Measurements from ENCODE around the gene AGMO. TPM values are rescaled to one million over a fixed set of nuclear protein-coding genes. Genes with fewer than 3 reads are reported as not detected.

Gene AGMO
- total RNA-seq, 1 donor from 2014 or later = 0.98 TPM

- Histone ChIP-seq H3K4me3 (no peak overlapping the region), H3K27ac (no peak overlapping the region), H3K36me3 (no peaks in the 10 kb centered on the region), H3K9me3 (no peaks in the 10 kb centered on the region), H3K27me3 (no peaks in the 10 kb centered on the region), H3K4me1 (no peaks in the 10 kb centered on the region)
- TF ChIP-seq CTCF (IDR thresholded peaks at IDR 0.05) (no peak), POLR2AphosphoS5 (IDR thresholded peaks at IDR 0.05; ENCODE audit: insufficient read depth in 1 of 2, low read depth in 1 of 2) (no peak), POLR2A (IDR thresholded peaks at IDR 0.05) (no peak)
- intact Hi-C loops (cut with DNase I) = no loop called here
- no peak for DNase-seq (ENCODE audit: extremely low spot score in 2 of 2)
Measured at GRCh38 chr7:15245831-15246230, 316.0 kb downstream of the AGMO start.

GRCh38 chr7:15239801-15240200, 322.0 kb downstream of the AGMO start:
- Histone ChIP-seq H3K4me1 (no peaks in the 10 kb centered on the region), H3K4me3 (no peak overlapping the region), H3K9me3 (no peaks in the 10 kb centered on the region), H3K27me3 (no peaks in the 10 kb centered on the region), H3K27ac (no peak overlapping the region), H3K36me3 (no peaks in the 10 kb centered on the region)
- intact Hi-C loops (cut with DNase I) = no loop called here
- no peak for DNase-seq (ENCODE audit: extremely low spot score in 2 of 2)
- TF ChIP-seq POLR2A (IDR thresholded peaks at IDR 0.05) = no peak

- no peak overlapping the region for H3K27ac ChIP-seq
- intact Hi-C loops (cut with DNase I) = no loop called here
- no peaks in the 10 kb centered on the region for H3K9me3 ChIP-seq
- no peak overlapping the region for H3K4me3 ChIP-seq
- H3K27me3 ChIP-seq = no peaks in the 10 kb centered on the region
- no peak for TF ChIP-seq POLR2AphosphoS5 (IDR thresholded peaks at IDR 0.05; ENCODE audit: insufficient read depth in 1 of 2, low read depth in 1 of 2)
- no peak for TF ChIP-seq CTCF (IDR thresholded peaks at IDR 0.05)
- TF ChIP-seq POLR2A (IDR thresholded peaks at IDR 0.05) = no peak
- no peaks in the 10 kb centered on the region for H3K36me3 ChIP-seq
- no peak for DNase-seq (ENCODE audit: extremely low spot score in 2 of 2)
- H3K4me1 ChIP-seq = no peaks in the 10 kb centered on the region
Measured at GRCh38 chr7:15236952-15237351, 324.9 kb downstream of the AGMO start.

- DNase-seq (ENCODE audit: extremely low spot score in 2 of 2) = no peak
- no peaks in the 10 kb centered on the region for H3K9me3 ChIP-seq
- no peak overlapping the region for H3K4me3 ChIP-seq
- intact Hi-C loops (cut with DNase I) = no loop called here
- no peak overlapping the region for H3K27ac ChIP-seq
- no peaks in the 10 kb centered on the region for H3K4me1 ChIP-seq
- H3K36me3 ChIP-seq = no peaks in the 10 kb centered on the region
- H3K27me3 ChIP-seq = no peaks in the 10 kb centered on the region
- TF ChIP-seq POLR2AphosphoS5 (IDR thresholded peaks at IDR 0.05; ENCODE audit: insufficient read depth in 1 of 2, low read depth in 1 of 2) (no peak), CTCF (IDR thresholded peaks at IDR 0.05) (no peak), POLR2A (IDR thresholded peaks at IDR 0.05) (no peak)
Measured at GRCh38 chr7:15234431-15234830, 327.4 kb downstream of the AGMO start.

GRCh38 chr7:15228831-15229230, 333.0 kb downstream of the AGMO start:
- no peaks in the 10 kb centered on the region for H3K36me3 ChIP-seq
- no peak overlapping the region for H3K27ac ChIP-seq
- no peak overlapping the region for H3K4me3 ChIP-seq
- intact Hi-C loops (cut with DNase I) = no loop called here
- H3K4me1 ChIP-seq = no peaks in the 10 kb centered on the region
- DNase-seq (ENCODE audit: extremely low spot score in 2 of 2) = no peak
- H3K9me3 ChIP-seq = no peaks in the 10 kb centered on the region
- no peak for TF ChIP-seq POLR2A (IDR thresholded peaks at IDR 0.05)
- H3K27me3 ChIP-seq = no peaks in the 10 kb centered on the region

GRCh38 chr7:15225981-15226380, 335.8 kb downstream of the AGMO start:
- Histone ChIP-seq H3K27ac (no peak overlapping the region), H3K27me3 (no peaks in the 10 kb centered on the region), H3K36me3 (no peaks in the 10 kb centered on the region), H3K9me3 (no peaks in the 10 kb centered on the region), H3K4me1 (no peaks in the 10 kb centered on the region), H3K4me3 (no peak overlapping the region)
- no peak for DNase-seq (ENCODE audit: extremely low spot score in 2 of 2)
- no peak for TF ChIP-seq POLR2A (IDR thresholded peaks at IDR 0.05)
- no peak for TF ChIP-seq CTCF (IDR thresholded peaks at IDR 0.05)
- no peak for TF ChIP-seq POLR2AphosphoS5 (IDR thresholded peaks at IDR 0.05; ENCODE audit: insufficient read depth in 1 of 2, low read depth in 1 of 2)
- intact Hi-C loops (cut with DNase I) = no loop called here
